Activated CD8-positive, alpha-beta T cell treated with anti-CD3 and anti-CD28 coated beads for 36 hours (primary cell): ENCODE data around the gene HIBADH. TPM values are rescaled to one million over a fixed set of nuclear protein-coding genes. Genes with fewer than 3 reads are reported as not detected.
"Not testable (repeated sequence)": the region's sequence is repeated elsewhere in the genome, so short reads cannot be mapped to it uniquely, and the experiment has no call there.

ENCODE experiments used
- ATAC-seq: fragments of 200-7000 bp; cut with Tn5 transposase; one replicate; pipeline ENCODE4 v1.10.0; 2021; ENCODE audit warnings: mild to moderate bottlenecking, moderate library complexity
- CTCF ChIA-PET: fragments of 350-600 bp; sonication (Branson Sonifier 250); formaldehyde crosslinking; loops from one replicate; lab custom pipeline; 2021; ENCODE audit warnings: antibody characterized with exemption; lab: Charles Lee
- POLR2A ChIA-PET: fragments of 350-600 bp; sonication (Branson Sonifier 250); formaldehyde crosslinking; loops from one replicate; lab custom pipeline; 2021; ENCODE audit warnings: antibody characterized with exemption; lab: Charles Lee
- DNase-seq: peaks from one replicate; pipeline ENCODE4 v3.0.0-alpha.2; 2020
- H3K27ac Mint-ChIP-seq: one replicate; pipeline ENCODE4 v1.8.0; 2021; ENCODE audit warnings: mild to moderate bottlenecking, mixed read lengths
- H3K27me3 Mint-ChIP-seq: one replicate; pipeline ENCODE4 v1.8.0; 2021; ENCODE audit warnings: mixed read lengths
- H3K36me3 Mint-ChIP-seq: one replicate; pipeline ENCODE4 v1.8.0; 2021; ENCODE audit warnings: low read depth, mixed read lengths
- H3K4me1 Mint-ChIP-seq: one replicate; pipeline ENCODE4 v1.8.0; 2021; ENCODE audit warnings: low read depth, mixed read lengths
- H3K4me3 Mint-ChIP-seq: one replicate; pipeline ENCODE4 v1.8.0; 2021; ENCODE audit warnings: mild to moderate bottlenecking, moderate library complexity, mixed read lengths
- H3K9me3 Mint-ChIP-seq: one replicate; pipeline ENCODE4 v1.8.0; 2021; ENCODE audit warnings: mixed read lengths
- intact Hi-C: fragments of 100-400 bp; cut with micrococcal nuclease; formaldehyde crosslinking; loops from one replicate; pipeline ENCODE4 v1.10.0; 2022
- total RNA-seq, 2 experiments: library from RNA; stranded (reverse); gene quantifications; one replicate each; pipeline ENCODE4 v1.2.3, GENCODE V29; 2021
- TF ChIP-seq, protein P1 (sequence below): fragments of 200-600 bp; IDR thresholded peaks from one replicate; pipeline ENCODE4 v1.8.0; 2022; ENCODE audit warnings: antibody characterized with exemption, mild to moderate bottlenecking

HIBADH gene
- total RNA-seq, 2 experiments from 2014 or later: 20.7 to 20.9 TPM

- DNase-seq (no peak), ATAC-seq (no peak)
- ChIA-PET POLR2A (no interaction called here), CTCF (no interaction called here)
- no peaks in the 10 kb centered on the region for H3K36me3 Mint-ChIP-seq
- no peak overlapping the region for H3K4me3 Mint-ChIP-seq
- H3K27me3 Mint-ChIP-seq: no peaks in the 10 kb centered on the region
- no peaks in the 10 kb centered on the region for H3K4me1 Mint-ChIP-seq
- TF ChIP-seq, protein P1, sequence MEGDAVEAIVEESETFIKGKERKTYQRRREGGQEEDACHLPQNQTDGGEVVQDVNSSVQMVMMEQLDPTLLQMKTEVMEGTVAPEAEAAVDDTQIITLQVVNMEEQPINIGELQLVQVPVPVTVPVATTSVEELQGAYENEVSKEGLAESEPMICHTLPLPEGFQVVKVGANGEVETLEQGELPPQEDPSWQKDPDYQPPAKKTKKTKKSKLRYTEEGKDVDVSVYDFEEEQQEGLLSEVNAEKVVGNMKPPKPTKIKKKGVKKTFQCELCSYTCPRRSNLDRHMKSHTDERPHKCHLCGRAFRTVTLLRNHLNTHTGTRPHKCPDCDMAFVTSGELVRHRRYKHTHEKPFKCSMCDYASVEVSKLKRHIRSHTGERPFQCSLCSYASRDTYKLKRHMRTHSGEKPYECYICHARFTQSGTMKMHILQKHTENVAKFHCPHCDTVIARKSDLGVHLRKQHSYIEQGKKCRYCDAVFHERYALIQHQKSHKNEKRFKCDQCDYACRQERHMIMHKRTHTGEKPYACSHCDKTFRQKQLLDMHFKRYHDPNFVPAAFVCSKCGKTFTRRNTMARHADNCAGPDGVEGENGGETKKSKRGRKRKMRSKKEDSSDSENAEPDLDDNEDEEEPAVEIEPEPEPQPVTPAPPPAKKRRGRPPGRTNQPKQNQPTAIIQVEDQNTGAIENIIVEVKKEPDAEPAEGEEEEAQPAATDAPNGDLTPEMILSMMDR: no peak
- intact Hi-C loops: no loop called here
- H3K9me3 Mint-ChIP-seq: peaks cover 7% of the 10 kb centered on the region
- no peak overlapping the region for H3K27ac Mint-ChIP-seq
Observed at GRCh38 chr7:27510541-27510940, 152.1 kb downstream of the HIBADH start.

- H3K27ac Mint-ChIP-seq, H3K27me3 Mint-ChIP-seq, H3K36me3 Mint-ChIP-seq, H3K9me3 Mint-ChIP-seq, H3K4me1 Mint-ChIP-seq, intact Hi-C loops, CTCF ChIA-PET, H3K4me3 Mint-ChIP-seq, POLR2A ChIA-PET, ATAC-seq, DNase-seq: not testable (repeated sequence)
Observed at GRCh38 chr7:27501879-27502278, 160.8 kb downstream of the HIBADH start.

GRCh38 chr7:27501001-27501400, 161.7 kb downstream of the HIBADH start:
- Mint-ChIP-seq H3K36me3 (no peaks in the 10 kb centered on the region), H3K4me3 (no peak overlapping the region), H3K27me3 (no peaks in the 10 kb centered on the region), H3K9me3 (peaks cover 3% of the 10 kb centered on the region), H3K27ac (no peak overlapping the region), H3K4me1 (no peaks in the 10 kb centered on the region)
- intact Hi-C loops: no loop called here
- ATAC-seq (no peak), DNase-seq (no peak)
- TF ChIP-seq, protein P1: no peak
- ChIA-PET CTCF (interaction anchor here (0.7 kb wide), 1 partner anchor 125 kb away, joined by 3 read pairs; no protein-coding TSS in a partner anchor), POLR2A (no interaction called here)

- TF ChIP-seq, protein P1: no peak
- H3K27me3 Mint-ChIP-seq: no peaks in the 10 kb centered on the region
- intact Hi-C loops: no loop called here
- DNase-seq (no peak), ATAC-seq (no peak)
- H3K4me3 Mint-ChIP-seq: no peak overlapping the region
- no peak overlapping the region for H3K27ac Mint-ChIP-seq
- POLR2A ChIA-PET: interaction anchor here (0.6 kb wide), 1 partner anchor 640 kb away, joined by 3 read pairs; no protein-coding TSS in a partner anchor
- CTCF ChIA-PET: interaction anchor here (0.6 kb wide), 1 partner anchor 82 kb away, joined by 3 read pairs; no protein-coding TSS in a partner anchor
- no peaks in the 10 kb centered on the region for H3K9me3 Mint-ChIP-seq
- no peaks in the 10 kb centered on the region for H3K36me3 Mint-ChIP-seq
- peaks cover 5% of the 10 kb centered on the region for H3K4me1 Mint-ChIP-seq
Observed at GRCh38 chr7:27492224-27492623, 170.5 kb downstream of the HIBADH start.

GRCh38 chr7:27491534-27491933, 171.1 kb downstream of the HIBADH start:
- ChIA-PET POLR2A (interaction anchor here (0.6 kb wide), 1 partner anchor 641 kb away, joined by 3 read pairs; no protein-coding TSS in a partner anchor), CTCF (interaction anchor here (0.6 kb wide), 1 partner anchor 1926 kb away, joined by 3 read pairs; no protein-coding TSS in a partner anchor)
- Mint-ChIP-seq H3K27ac (no peak overlapping the region), H3K9me3 (no peaks in the 10 kb centered on the region), H3K36me3 (no peaks in the 10 kb centered on the region), H3K27me3 (no peaks in the 10 kb centered on the region), H3K4me3 (no peak overlapping the region), H3K4me1 (peaks cover 5% of the 10 kb centered on the region)
- no peak for ATAC-seq
- TF ChIP-seq, protein P1: no peak
- intact Hi-C loops: no loop called here
- no peak for DNase-seq
